CD4-positive, alpha-beta T cell (primary cell): ENCODE measurements around the gene PPP2R2B. TPM values are rescaled to one million over a fixed set of nuclear protein-coding genes. Genes with fewer than 3 reads are reported as not detected.

Source experiments
- ATAC-seq: fragments of 200-7000 bp; cut with Tn5 transposase; one replicate; pipeline ENCODE4 v1.10.0; 2022; ENCODE audit warnings: mild to moderate bottlenecking; ENCODE audit not compliant: poor library complexity
- CTCF ChIA-PET: fragments of 350-600 bp; sonication (Branson Sonifier 250); formaldehyde crosslinking; loops from one replicate; lab custom pipeline; 2021; ENCODE audit warnings: antibody characterized with exemption, inconsistent platforms; lab: Charles Lee
- POLR2A ChIA-PET: fragments of 350-600 bp; sonication (Branson Sonifier 250); formaldehyde crosslinking; loops from one replicate; lab custom pipeline; 2021; ENCODE audit warnings: antibody characterized with exemption, inconsistent platforms; lab: Charles Lee
- DNase-seq, 14 experiments: peaks; one replicate each; pipeline ENCODE4 v3.0.0-alpha.2; 2013 to 2020; ENCODE audit warnings: mixed read lengths in 2 of 14
- H3K27ac ChIP-seq, 2 donors: one replicate each; pipeline versions ENCODE4 v1.5.1 to v1.7.0; 2013; ENCODE audit warnings: low read length in 2 of 2, low read depth in 1 of 2, mild to moderate bottlenecking in 1 of 2
- H3K27me3 ChIP-seq, 2 experiments: 1 replicate in 1 of 2; 2 replicates in 1 of 2; pipeline versions ENCODE4 v1.6.1 to v1.7.0; 2013; ENCODE audit warnings: low read length in 2 of 2, control low read depth in 1 of 2, mild to moderate bottlenecking in 1 of 2, moderate library complexity in 1 of 2; ENCODE audit not compliant: insufficient read depth in 2 of 2, control insufficient read depth in 1 of 2
- H3K36me3 ChIP-seq: one replicate; pipeline ENCODE4 v1.6.1; 2013; ENCODE audit warnings: low read length, control low read depth; ENCODE audit not compliant: insufficient read depth
- H3K4me1 ChIP-seq: one replicate; pipeline ENCODE4 v1.6.1; 2013; ENCODE audit warnings: low read length, control low read depth; ENCODE audit not compliant: insufficient read depth
- H3K4me3 ChIP-seq: one replicate; pipeline ENCODE4 v1.5.1; 2013; ENCODE audit warnings: mild to moderate bottlenecking, low read length, moderate library complexity
- H3K9me3 ChIP-seq, 2 experiments: 1 replicate in 1 of 2; 2 replicates in 1 of 2; pipeline versions ENCODE4 v1.6.1 to v1.7.0; 2013; ENCODE audit warnings: low read length in 2 of 2, mild to moderate bottlenecking in 2 of 2, control low read depth in 1 of 2, moderate library complexity in 1 of 2; ENCODE audit not compliant: control insufficient read depth in 1 of 2, insufficient read depth in 1 of 2
- H3K27ac Mint-ChIP-seq: one replicate; pipeline ENCODE4 v1.8.0; 2020; ENCODE audit warnings: mixed read lengths
- H3K27me3 Mint-ChIP-seq: one replicate; pipeline ENCODE4 v1.8.0; 2021; ENCODE audit warnings: mixed read lengths
- H3K36me3 Mint-ChIP-seq: one replicate; pipeline ENCODE4 v1.8.0; 2021; ENCODE audit warnings: low read depth, mixed read lengths
- H3K4me1 Mint-ChIP-seq: one replicate; pipeline ENCODE4 v1.8.0; 2021; ENCODE audit warnings: low read depth, mixed read lengths
- H3K4me3 Mint-ChIP-seq: one replicate; pipeline ENCODE4 v1.8.0; 2020; ENCODE audit warnings: mild to moderate bottlenecking, mixed read lengths
- H3K9me3 Mint-ChIP-seq: one replicate; pipeline ENCODE4 v1.8.0; 2020; ENCODE audit warnings: mixed read lengths
- intact Hi-C, 2 experiments: fragments of 100-400 bp; cut with DNase I in 1 of 2; cut with micrococcal nuclease in 1 of 2; formaldehyde crosslinking; loops; one replicate each; pipeline versions ENCODE4 v1.15.1 to v1.9.0; 2023 to 2025; cut with DNase I, micrococcal nuclease
- total RNA-seq, 174 experiments: library from RNA in 2 of 174; stranded (reverse) in 2 of 174; gene quantifications; one replicate each; pipeline ENCODE4 v1.2.3 and lab custom pipeline; 2021 to 2026
- TF ChIP-seq, protein P1 (sequence below): fragments of 200-600 bp; IDR thresholded peaks from one replicate; pipeline ENCODE4 v1.8.0; 2022; ENCODE audit warnings: antibody characterized with exemption, mild to moderate bottlenecking

Gene PPP2R2B
- total RNA-seq, 2 experiments from 2014 or later, result 4.1 to 4.2 TPM

DNA sequence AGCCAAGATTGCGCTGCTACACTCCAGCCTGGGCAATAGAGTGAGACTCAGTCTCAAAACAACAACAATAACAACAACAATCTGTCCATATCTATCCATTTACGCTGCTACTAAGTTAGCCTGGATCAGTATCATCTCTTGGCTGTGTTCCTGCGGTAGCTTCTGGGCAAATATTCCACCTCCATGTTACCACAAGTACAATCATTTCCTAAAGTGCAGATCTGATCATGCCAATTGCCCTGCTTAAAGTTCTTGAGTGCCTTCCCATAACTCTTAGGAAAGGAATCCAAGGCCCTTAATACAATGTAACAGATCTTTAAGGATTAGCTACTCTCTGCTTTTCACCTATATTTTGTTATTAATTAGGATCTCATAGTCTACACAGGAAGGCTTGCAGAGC is 15.4 kb upstream of the PPP2R2B start:
- H3K27me3 Mint-ChIP-seq, result no peaks in the 10 kb centered on the region
- no peak overlapping the region for H3K27ac Mint-ChIP-seq
- H3K4me1 Mint-ChIP-seq, result no peaks in the 10 kb centered on the region
- DNase-seq, result no peak
- ChIA-PET CTCF (no interaction called here), POLR2A (no interaction called here)
- H3K36me3 ChIP-seq, result no peaks in the 10 kb centered on the region
- no peak for ATAC-seq
- no peaks in the 10 kb centered on the region for H3K27me3 ChIP-seq
- no peak overlapping the region for H3K27ac ChIP-seq
- H3K9me3 ChIP-seq, result no peaks in the 10 kb centered on the region
- no peaks in the 10 kb centered on the region for H3K4me1 ChIP-seq
- no peak overlapping the region for H3K4me3 ChIP-seq
- no peaks in the 10 kb centered on the region for H3K36me3 Mint-ChIP-seq
- no peak overlapping the region for H3K4me3 Mint-ChIP-seq
- H3K9me3 Mint-ChIP-seq, result peaks cover 2% of the 10 kb centered on the region
- intact Hi-C loops, result no loop called here
- TF ChIP-seq, protein P1, sequence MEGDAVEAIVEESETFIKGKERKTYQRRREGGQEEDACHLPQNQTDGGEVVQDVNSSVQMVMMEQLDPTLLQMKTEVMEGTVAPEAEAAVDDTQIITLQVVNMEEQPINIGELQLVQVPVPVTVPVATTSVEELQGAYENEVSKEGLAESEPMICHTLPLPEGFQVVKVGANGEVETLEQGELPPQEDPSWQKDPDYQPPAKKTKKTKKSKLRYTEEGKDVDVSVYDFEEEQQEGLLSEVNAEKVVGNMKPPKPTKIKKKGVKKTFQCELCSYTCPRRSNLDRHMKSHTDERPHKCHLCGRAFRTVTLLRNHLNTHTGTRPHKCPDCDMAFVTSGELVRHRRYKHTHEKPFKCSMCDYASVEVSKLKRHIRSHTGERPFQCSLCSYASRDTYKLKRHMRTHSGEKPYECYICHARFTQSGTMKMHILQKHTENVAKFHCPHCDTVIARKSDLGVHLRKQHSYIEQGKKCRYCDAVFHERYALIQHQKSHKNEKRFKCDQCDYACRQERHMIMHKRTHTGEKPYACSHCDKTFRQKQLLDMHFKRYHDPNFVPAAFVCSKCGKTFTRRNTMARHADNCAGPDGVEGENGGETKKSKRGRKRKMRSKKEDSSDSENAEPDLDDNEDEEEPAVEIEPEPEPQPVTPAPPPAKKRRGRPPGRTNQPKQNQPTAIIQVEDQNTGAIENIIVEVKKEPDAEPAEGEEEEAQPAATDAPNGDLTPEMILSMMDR, result no peak

DNA sequence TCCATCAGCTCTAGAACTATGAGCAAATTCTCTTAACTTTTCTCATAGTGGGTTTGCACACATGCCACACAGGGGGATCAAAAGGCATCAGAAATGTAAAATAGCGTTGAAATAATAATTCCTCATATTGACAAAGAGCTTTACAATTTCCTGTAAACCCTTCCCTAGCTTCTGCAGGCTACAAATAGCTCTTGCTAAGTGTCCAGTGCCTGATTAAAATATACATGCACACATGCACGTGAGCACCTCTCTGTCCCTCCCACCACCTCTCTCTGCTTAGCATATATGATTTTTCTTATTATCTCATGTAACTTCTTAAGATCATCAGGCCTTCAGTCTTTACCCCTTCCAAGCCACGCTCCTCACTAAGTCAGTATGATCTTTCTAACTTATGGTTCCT is 13.7 kb upstream of the PPP2R2B start:
- no peaks in the 10 kb centered on the region for H3K36me3 ChIP-seq
- no peaks in the 10 kb centered on the region for H3K9me3 ChIP-seq
- no peak overlapping the region for H3K27ac Mint-ChIP-seq
- POLR2A ChIA-PET, result interaction anchor here (0.7 kb wide), 1 partner anchor 14 kb away, joined by 3 read pairs; no protein-coding TSS in a partner anchor
- TF ChIP-seq, protein P1, result no peak
- no peak overlapping the region for H3K27ac ChIP-seq
- H3K4me1 ChIP-seq, result no peaks in the 10 kb centered on the region
- no peak overlapping the region for H3K4me3 Mint-ChIP-seq
- CTCF ChIA-PET, result no interaction called here
- no peaks in the 10 kb centered on the region for H3K27me3 Mint-ChIP-seq
- intact Hi-C loops, result no loop called here
- H3K9me3 Mint-ChIP-seq, result peaks cover 2% of the 10 kb centered on the region
- no peak overlapping the region for H3K4me3 ChIP-seq
- H3K36me3 Mint-ChIP-seq, result no peaks in the 10 kb centered on the region
- no peaks in the 10 kb centered on the region for H3K27me3 ChIP-seq
- H3K4me1 Mint-ChIP-seq, result no peaks in the 10 kb centered on the region
- DNase-seq (no peak), ATAC-seq (no peak)

DNA sequence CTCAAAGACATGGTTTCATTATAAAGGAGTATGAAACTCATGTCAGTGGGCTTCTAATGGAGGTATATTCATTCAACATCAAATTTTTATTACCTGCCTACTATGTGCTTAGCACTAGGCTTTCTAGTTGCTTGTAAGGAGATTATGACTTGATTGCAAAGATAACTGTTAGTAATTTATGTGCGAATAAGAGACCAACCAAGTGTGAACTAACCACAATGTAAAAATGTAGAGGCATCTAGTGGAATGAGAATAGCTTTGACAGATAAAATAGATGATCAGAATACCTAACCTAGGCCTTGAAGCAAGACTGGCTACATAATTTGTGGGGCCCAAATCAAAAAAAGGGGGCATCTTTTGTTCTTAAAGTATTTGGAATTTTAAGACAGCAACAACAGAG is 13.0 kb upstream of the PPP2R2B start:
- TF ChIP-seq, protein P1, result no peak
- no peaks in the 10 kb centered on the region for H3K36me3 ChIP-seq
- DNase-seq (no peak), ATAC-seq (no peak)
- no peaks in the 10 kb centered on the region for H3K27me3 ChIP-seq
- H3K4me1 Mint-ChIP-seq, result no peaks in the 10 kb centered on the region
- no peaks in the 10 kb centered on the region for H3K9me3 Mint-ChIP-seq
- intact Hi-C loops, result no loop called here
- no peaks in the 10 kb centered on the region for H3K9me3 ChIP-seq
- POLR2A ChIA-PET, result interaction anchor here (0.7 kb wide), 1 partner anchor 13 kb away, joined by 3 read pairs; no protein-coding TSS in a partner anchor
- H3K4me1 ChIP-seq, result no peaks in the 10 kb centered on the region
- H3K27ac Mint-ChIP-seq, result no peak overlapping the region
- no peak overlapping the region for H3K4me3 Mint-ChIP-seq
- no peaks in the 10 kb centered on the region for H3K27me3 Mint-ChIP-seq
- CTCF ChIA-PET, result no interaction called here
- H3K4me3 ChIP-seq, result no peak overlapping the region
- no peaks in the 10 kb centered on the region for H3K36me3 Mint-ChIP-seq
- H3K27ac ChIP-seq, result no peak overlapping the region
